ENCODE data around the gene DDAH1.

Gene DDAH1

DNA sequence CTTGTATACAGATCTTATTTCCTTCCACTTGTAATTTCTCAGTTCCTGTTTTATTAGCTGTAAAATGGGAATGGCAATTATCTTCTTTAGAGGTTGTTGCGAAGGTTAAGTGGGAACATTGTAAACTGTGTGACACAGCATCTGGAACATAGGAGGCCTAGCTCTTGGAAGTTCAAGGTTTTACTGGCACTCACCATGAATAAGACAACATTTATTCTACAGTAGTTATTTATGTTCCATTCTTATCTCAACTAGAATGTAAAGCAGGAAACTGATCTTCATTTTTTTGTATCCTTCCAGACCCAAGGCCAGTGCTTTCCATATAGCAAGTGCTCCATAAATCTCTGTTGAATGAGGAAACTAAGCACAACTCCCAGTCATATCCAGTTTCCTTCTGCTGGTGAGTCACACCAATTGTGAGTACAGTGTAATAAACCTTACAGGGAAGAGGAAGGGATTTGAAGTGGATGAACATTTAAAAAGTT lies 189.9 kb downstream of the DDAH1 start:
- peak; percentile 68 for DNase-seq (ENCODE audit: low read depth)

DNA sequence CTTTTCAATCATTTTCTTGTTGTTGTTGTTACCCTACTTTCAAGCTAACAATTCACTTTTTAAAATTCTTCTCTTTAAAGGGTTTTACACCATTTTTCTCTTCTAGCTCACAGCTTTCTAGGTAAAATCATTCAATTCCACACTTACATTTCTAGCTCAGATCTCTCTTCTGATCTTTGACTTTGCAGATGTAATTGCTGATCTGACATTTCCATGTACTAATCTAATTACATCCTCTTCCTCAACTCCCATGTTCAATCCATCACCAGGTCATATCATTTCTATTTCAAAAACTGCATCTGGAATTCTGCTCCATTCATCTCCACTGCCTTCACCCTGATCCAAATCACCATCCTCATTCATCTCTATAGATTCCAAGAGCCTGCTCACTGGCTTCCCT lies 191.6 kb downstream of the DDAH1 start:
- no peak for DNase-seq (ENCODE audit: low read depth)

DNA sequence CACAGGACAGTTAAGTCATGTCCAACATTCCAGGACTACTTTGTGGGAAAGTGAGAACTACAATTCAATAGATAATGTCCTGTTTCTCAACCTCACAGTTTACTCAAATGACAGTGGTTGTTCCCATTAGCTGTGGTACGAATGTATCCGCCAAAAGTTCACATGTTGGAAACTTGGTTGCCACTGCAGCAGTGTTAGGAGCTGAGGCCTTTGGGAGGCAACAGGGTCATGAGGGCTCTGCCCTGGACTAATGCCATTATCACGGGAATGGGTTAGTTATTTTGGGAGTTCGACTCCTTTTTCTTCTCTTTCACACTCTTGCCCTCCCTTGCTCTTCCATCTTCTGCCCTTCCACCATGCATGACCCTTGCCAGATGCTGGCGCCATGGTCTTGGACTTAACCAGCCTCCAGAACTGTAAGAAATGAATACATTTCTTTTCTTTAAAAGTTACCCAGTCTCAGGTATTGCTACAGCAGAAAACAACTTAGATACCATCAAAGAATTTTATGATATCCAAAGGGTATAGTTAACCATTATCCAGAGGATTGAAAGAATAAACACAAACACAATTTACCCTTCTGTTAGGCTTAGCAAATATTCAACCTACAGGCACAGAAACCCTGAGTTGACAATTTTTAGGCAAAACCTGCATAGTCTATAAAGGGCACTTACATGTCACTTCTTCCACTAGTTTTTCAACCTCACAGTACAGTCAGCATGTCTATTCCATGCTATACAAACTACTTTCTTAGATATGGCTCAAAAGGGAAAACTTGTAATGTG lies 196.0 kb downstream of the DDAH1 start:
- no peak for DNase-seq (ENCODE audit: low read depth)

All from fibroblast of gingiva (primary cell).